Thymus (tissue), 11 donors: Measurements from ENCODE around the gene GRM1. TPM values are rescaled to one million over a fixed set of nuclear protein-coding genes. Genes with fewer than 3 reads are reported as not detected.
"Not testable (repeated sequence)": the region's sequence is repeated elsewhere in the genome, so short reads cannot be mapped to it uniquely, and the experiment has no call there.

Experiments
- DNase-seq, 9 donors: peaks; one replicate each; pipeline ENCODE4 v3.0.0-alpha.2; 2013; ENCODE audit warnings: low spot score in 9 of 9, low read depth in 6 of 9, missing footprints in 1 of 9
- H3K27ac ChIP-seq, 2 donors: one replicate each; pipeline ENCODE4 v1.5.1; 2013; ENCODE audit warnings: control low read depth in 1 of 2, low read depth in 1 of 2, low read length in 1 of 2, mild to moderate bottlenecking in 1 of 2, moderate library complexity in 1 of 2
- H3K27me3 ChIP-seq, 2 donors: one replicate each; pipeline ENCODE4 v1.5.1; 2013; ENCODE audit warnings: low read length in 1 of 2; ENCODE audit not compliant: control insufficient read depth in 2 of 2, insufficient read depth in 1 of 2
- H3K36me3 ChIP-seq, 2 donors: one replicate each; pipeline ENCODE4 v1.5.1; 2013; ENCODE audit warnings: low read length in 1 of 2, mild to moderate bottlenecking in 1 of 2, moderate library complexity in 1 of 2; ENCODE audit not compliant: control insufficient read depth in 2 of 2, insufficient read depth in 2 of 2
- H3K4me1 ChIP-seq, 2 donors: one replicate each; pipeline ENCODE4 v1.5.1; 2013; ENCODE audit warnings: low read length in 2 of 2; ENCODE audit not compliant: control insufficient read depth in 2 of 2, insufficient read depth in 2 of 2
- H3K4me3 ChIP-seq, 2 donors: one replicate each; pipeline ENCODE4 v1.5.1; 2013; ENCODE audit warnings: low read length in 2 of 2, control low read depth in 1 of 2, mild to moderate bottlenecking in 1 of 2
- H3K9me3 ChIP-seq, 2 donors: one replicate each; pipeline ENCODE4 v1.5.1; 2013; ENCODE audit warnings: low read length in 1 of 2, mild to moderate bottlenecking in 1 of 2; ENCODE audit not compliant: control insufficient read depth in 2 of 2, insufficient read depth in 1 of 2
- WGBS: extraction: QIAGEN DNeasy Blood & Tissue Kit; methylation state at CpG from one replicate; pipeline ENCODE4 v1.1.7; 2013; 5-methylcytosine and 5-hydroxymethylcytosine counted together
- polyA plus RNA-seq: library from polyadenylated mRNA; stranded (reverse); fragments of 200-250 nt; gene quantifications from one replicate; pipeline ENCODE4 v1.2.3, GENCODE V29; 2013
- total RNA-seq: library from RNA; stranded (reverse); fragments of 120-200 nt; gene quantifications from one replicate; pipeline ENCODE4 v1.2.4, GENCODE V29; 2013
- donor health status: healthy.

The GRM1 gene
- total and polyA plus RNA-seq, 2 donors = under 0.01 to 0.05 TPM

- Histone ChIP-seq H3K27me3 (no peaks in the 10 kb centered on the region), H3K27ac (no peak overlapping the region), H3K4me3 (no peak overlapping the region), H3K4me1 (no peaks in the 10 kb centered on the region), H3K9me3 (no peaks in the 10 kb centered on the region), H3K36me3 (no peaks in the 10 kb centered on the region)
- no peak for DNase-seq
- WGBS = 96% methylated on average over 18 of the region's 18 CpGs
These were observed 238.6 kb downstream of the GRM1 start for GRCh38 chr6:146267447-146267846.

- WGBS = 95% methylated on average over 1 of the region's 1 CpG
- H3K4me3 ChIP-seq = no peak overlapping the region
- no peak overlapping the region for H3K27ac ChIP-seq
- no peaks in the 10 kb centered on the region for H3K36me3 ChIP-seq
- H3K4me1 ChIP-seq = no peaks in the 10 kb centered on the region
- no peaks in the 10 kb centered on the region for H3K9me3 ChIP-seq
- H3K27me3 ChIP-seq = no peaks in the 10 kb centered on the region
- no peak for DNase-seq
These were observed 239.1 kb downstream of the GRM1 start for GRCh38 chr6:146267946-146268345.

GRCh38 chr6:146269482-146269881 lies 240.6 kb downstream of the GRM1 start:
- no peaks in the 10 kb centered on the region for H3K27me3 ChIP-seq
- H3K36me3 ChIP-seq = no peaks in the 10 kb centered on the region
- H3K4me1 ChIP-seq = no peaks in the 10 kb centered on the region
- no peak overlapping the region for H3K27ac ChIP-seq
- H3K9me3 ChIP-seq = no peaks in the 10 kb centered on the region
- H3K4me3 ChIP-seq = no peak overlapping the region
- DNase-seq = no peak

- WGBS = 83% methylated on average over 1 of the region's 1 CpG
- H3K9me3 ChIP-seq, H3K36me3 ChIP-seq, H3K27ac ChIP-seq, H3K27me3 ChIP-seq, H3K4me3 ChIP-seq, DNase-seq, H3K4me1 ChIP-seq: not testable (repeated sequence)
These were observed 242.3 kb downstream of the GRM1 start for GRCh38 chr6:146271163-146271562.

GRCh38 chr6:146273490-146273889 lies 244.6 kb downstream of the GRM1 start:
- H3K27ac ChIP-seq = no peak overlapping the region
- no peaks in the 10 kb centered on the region for H3K4me1 ChIP-seq
- no peaks in the 10 kb centered on the region for H3K9me3 ChIP-seq
- no peak overlapping the region for H3K4me3 ChIP-seq
- no peaks in the 10 kb centered on the region for H3K36me3 ChIP-seq
- no peak for DNase-seq
- H3K27me3 ChIP-seq = no peaks in the 10 kb centered on the region

- no peaks in the 10 kb centered on the region for H3K9me3 ChIP-seq
- no peaks in the 10 kb centered on the region for H3K36me3 ChIP-seq
- no peak overlapping the region for H3K27ac ChIP-seq
- H3K27me3 ChIP-seq = no peaks in the 10 kb centered on the region
- no peak for DNase-seq
- 87% methylated on average over 2 of the region's 2 CpGs for WGBS
- H3K4me1 ChIP-seq = no peaks in the 10 kb centered on the region
- no peak overlapping the region for H3K4me3 ChIP-seq
These were observed 248.3 kb downstream of the GRM1 start for GRCh38 chr6:146277142-146277541.

- Histone ChIP-seq H3K36me3 (no peaks in the 10 kb centered on the region), H3K27me3 (no peaks in the 10 kb centered on the region), H3K9me3 (no peaks in the 10 kb centered on the region), H3K4me3 (no peak overlapping the region), H3K4me1 (no peaks in the 10 kb centered on the region), H3K27ac (no peak overlapping the region)
- DNase-seq = no peak
These were observed 252.9 kb downstream of the GRM1 start for GRCh38 chr6:146281651-146282362.

GRCh38 chr6:146282837-146283236 lies 254.0 kb downstream of the GRM1 start:
- Histone ChIP-seq H3K4me1 (no peaks in the 10 kb centered on the region), H3K9me3 (no peaks in the 10 kb centered on the region), H3K36me3 (no peaks in the 10 kb centered on the region), H3K4me3 (no peak overlapping the region), H3K27me3 (no peaks in the 10 kb centered on the region), H3K27ac (no peak overlapping the region)
- WGBS = 96% methylated on average over 2 of the region's 2 CpGs
- no peak for DNase-seq

- Histone ChIP-seq H3K4me1 (no peaks in the 10 kb centered on the region), H3K27me3 (no peaks in the 10 kb centered on the region), H3K27ac (no peak overlapping the region), H3K9me3 (no peaks in the 10 kb centered on the region), H3K36me3 (no peaks in the 10 kb centered on the region), H3K4me3 (no peak overlapping the region)
- DNase-seq = no peak
- WGBS = 94% methylated on average over 2 of the region's 2 CpGs
These were observed 255.4 kb downstream of the GRM1 start for GRCh38 chr6:146284311-146284710.

- H3K27ac ChIP-seq = no peak overlapping the region
- H3K9me3 ChIP-seq = no peaks in the 10 kb centered on the region
- no peaks in the 10 kb centered on the region for H3K4me1 ChIP-seq
- H3K4me3 ChIP-seq = no peak overlapping the region
- H3K27me3 ChIP-seq = no peaks in the 10 kb centered on the region
- DNase-seq = no peak
- 88% methylated on average over 3 of the region's 3 CpGs for WGBS
- H3K36me3 ChIP-seq = no peaks in the 10 kb centered on the region
These were observed 258.1 kb downstream of the GRM1 start for GRCh38 chr6:146286961-146287360.
